Limb (tissue), 2 donors: ENCODE data around the gene DSTN.

ENCODE experiments used
- DNase-seq, 2 donors: peaks; one replicate each; pipeline ENCODE4 v3.0.0-alpha.2; 2016; ENCODE audit errors: extremely low spot score in 2 of 2

DSTN gene

GRCh38 chr20:17637413-17637780 is 67.5 kb downstream of the DSTN start:
- no peak for DNase-seq

GRCh38 chr20:17637985-17638640 is 68.2 kb downstream of the DSTN start:
- DNase-seq, result no peak

- DNase-seq, result no peak
Observed at GRCh38 chr20:17638835-17639407, 69.0 kb downstream of the DSTN start.

GRCh38 chr20:17640146-17640874 is 70.4 kb downstream of the DSTN start:
- DNase-seq, result no peak

- no peak for DNase-seq
Observed at GRCh38 chr20:17640875-17641378, 71.1 kb downstream of the DSTN start.

- DNase-seq, result no peak
Observed at GRCh38 chr20:17641520-17641964, 71.7 kb downstream of the DSTN start.

GRCh38 chr20:17641993-17642392 is 72.1 kb downstream of the DSTN start:
- no peak for DNase-seq

GRCh38 chr20:17642404-17643269 is 72.8 kb downstream of the DSTN start:
- DNase-seq, result no peak

- DNase-seq, result no peak
Observed at GRCh38 chr20:17643531-17644188, 73.8 kb downstream of the DSTN start.

- no peak for DNase-seq
Observed at GRCh38 chr20:17644451-17644850, 74.6 kb downstream of the DSTN start.

GRCh38 chr20:17645010-17645409 is 75.1 kb downstream of the DSTN start:
- no peak for DNase-seq

GRCh38 chr20:17645546-17646208 is 75.8 kb downstream of the DSTN start:
- no peak for DNase-seq

- no peak for DNase-seq
Observed at GRCh38 chr20:17646209-17646960, 76.5 kb downstream of the DSTN start.

- DNase-seq, result peak; percentile 26 to 62
Observed at GRCh38 chr20:17646961-17647301, 77.1 kb downstream of the DSTN start.

- DNase-seq, result no peak
Observed at GRCh38 chr20:17647391-17648314, 77.8 kb downstream of the DSTN start.

GRCh38 chr20:17648315-17648646 is 78.4 kb downstream of the DSTN start:
- no peak for DNase-seq

GRCh38 chr20:17648791-17649730 is 79.2 kb downstream of the DSTN start:
- no peak for DNase-seq
